Spleen (tissue), 7 donors: ENCODE data around the gene ATP7B.

ENCODE experiments used
- CTCF ChIP-seq, 11 experiments: fragments of 200-600 bp in 7 of 11; fragments of 450-650 bp in 4 of 11; sonication (generic) in 4 of 11; IDR thresholded peaks in 8 of 11; conservative IDR thresholded peaks in 3 of 11; 1 replicate in 7 of 11; 2 replicates in 4 of 11; pipeline versions ENCODE4 v1.4.0 to v1.8.0; 2016 to 2021; ENCODE audit warnings: antibody characterized with exemption in 11 of 11, inconsistent platforms in 4 of 11, mild to moderate bottlenecking in 1 of 11
- POLR2A ChIP-seq, 3 donors: fragments of 450-650 bp; IDR thresholded peaks; one replicate each; pipeline ENCODE4 v1.5.1; 2017; ENCODE audit warnings: antibody characterized with exemption in 3 of 3, mild to moderate bottlenecking in 1 of 3
- donor health status: DM: no; HTN: no; CAD: no; lungs with moderate emphysema.
- donor health status: DM: no; HTN: no; CAD: no.
- donor health status: DM: no; HTN: no; CAD: no.

GRCh38 chr13:51958217-51958547 is 53.1 kb downstream of the ATP7B start:
- TF ChIP-seq CTCF (IDR thresholded peaks at IDR 0.05 in 8 of 11, conservative IDR thresholded peaks at IDR 0.05 in 3 of 11) (no peak), POLR2A (IDR thresholded peaks at IDR 0.05) (no peak)
